ENCODE measurements around the gene REG3A. TPM values are rescaled to one million over a fixed set of nuclear protein-coding genes. Genes with fewer than 3 reads are reported as not detected.

The REG3A gene
- total RNA-seq, 1 donor from 2014 or later = not detected

GRCh38 chr2:79112269-79112668, 47.3 kb downstream of the REG3A start:
- TF ChIP-seq CTCF (conservative IDR thresholded peaks at IDR 0.05) = no peak
- Mint-ChIP-seq H3K27ac (ENCODE audit: unreplicated experiment) (no peak overlapping the region), H3K4me1 (peaks cover 6% of the 10 kb centered on the region), H3K36me3 (ENCODE audit: low read depth) (no peaks in the 10 kb centered on the region), H3K9me3 (no peaks in the 10 kb centered on the region), H3K27me3 (ENCODE audit: low read depth) (no peaks in the 10 kb centered on the region), H3K4me3 (no peak overlapping the region)
- DNase-seq (ENCODE audit: low read depth, low spot score) = no peak

Other genes with a start within 250 kb of the REG3A start
- not detected in 2 replicates for gene REG3G, start 134.1 kb downstream of the REG3A start, total RNA-seq
- not detected in 2 replicates for gene REG1B, start 71.8 kb downstream of the REG3A start, total RNA-seq
- gene REG1A, start 39.3 kb downstream of the REG3A start, total RNA-seq = not detected in 2 replicates